ENCODE results near the gene HOXD4.

Gene HOXD4

DNA sequence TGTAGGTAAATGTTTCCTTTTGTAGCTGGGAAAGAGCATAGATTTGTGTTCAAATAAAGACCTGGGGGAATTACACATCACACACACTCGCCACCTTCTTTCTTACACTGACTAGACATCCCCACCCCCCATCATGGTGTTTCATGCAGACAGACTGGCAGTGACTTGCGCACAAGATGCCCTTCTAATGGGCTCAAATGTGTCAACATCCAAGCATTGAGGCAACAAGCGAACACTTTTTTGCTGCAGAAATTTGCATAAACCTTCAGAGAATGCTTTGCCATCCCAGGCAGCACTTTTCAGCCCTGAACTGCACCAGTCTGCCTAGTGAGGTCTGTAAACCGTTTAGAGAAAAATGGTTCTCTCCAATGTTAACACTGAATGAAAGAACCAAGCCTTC, 17.3 kb upstream of the HOXD4 start:
- no peak for TF ChIP-seq CTCF (IDR thresholded peaks at IDR 0.05)
- Histone ChIP-seq H3K27ac (peak overlapping the region in 1 of 2 donors; percentile 5), H3K4me3 (no peak overlapping the region)
- no peak for DNase-seq (ENCODE audit: low spot score)

- H3K27ac ChIP-seq: peak overlapping the region in 1 of 2 donors; percentile 77
- H3K4me3 ChIP-seq: no peak overlapping the region
- no peak for DNase-seq (ENCODE audit: low spot score)
- TF ChIP-seq CTCF (IDR thresholded peaks at IDR 0.05): no peak
These were observed 16.3 kb upstream of the HOXD4 start for GRCh38 chr2:176135035-176135440.

GRCh38 chr2:176136374-176137251, 14.7 kb upstream of the HOXD4 start:
- peak overlapping the region; percentile 2 to 77 for H3K27ac ChIP-seq
- DNase-seq (ENCODE audit: low spot score): no peak
- TF ChIP-seq CTCF (IDR thresholded peaks at IDR 0.05): no peak
- H3K4me3 ChIP-seq: peak overlapping the region; percentile 76

GRCh38 chr2:176137252-176137580, 14.1 kb upstream of the HOXD4 start:
- Histone ChIP-seq H3K27ac (peak overlapping the region in 1 of 2 donors; percentile 77), H3K4me3 (peak overlapping the region; percentile 76)
- no peak for TF ChIP-seq CTCF (IDR thresholded peaks at IDR 0.05)
- no peak for DNase-seq (ENCODE audit: low spot score)

GRCh38 chr2:176137906-176138305, 13.4 kb upstream of the HOXD4 start:
- Histone ChIP-seq H3K4me3 (no peak overlapping the region), H3K27ac (no peak overlapping the region)
- no peak for DNase-seq (ENCODE audit: low spot score)
- TF ChIP-seq CTCF (IDR thresholded peaks at IDR 0.05): no peak

- Histone ChIP-seq H3K4me3 (peak overlapping the region; percentile 71), H3K27ac (peak overlapping the region in 1 of 2 donors; percentile 27)
- no peak for TF ChIP-seq CTCF (IDR thresholded peaks at IDR 0.05)
- no peak for DNase-seq (ENCODE audit: low spot score)
These were observed 12.8 kb upstream of the HOXD4 start for GRCh38 chr2:176138526-176138922.

All from coronary artery (tissue), 2 donors.